Fibroblast of villous mesenchyme (primary cell): ENCODE results near the gene AFAP1. TPM values are rescaled to one million over a fixed set of nuclear protein-coding genes. Genes with fewer than 3 reads are reported as not detected.

Experiments
- DNase-seq: peaks from one replicate; pipeline ENCODE4 v3.0.0-alpha.2; 2010; ENCODE audit warnings: low read depth
- H3K4me3 ChIP-seq: 2 replicates; pipeline ENCODE4 v1.5.1; 2011; ENCODE audit warnings: low read depth, mild to moderate bottlenecking, low read length
- total RNA-seq: library from RNA; depleted of rRNA; stranded (reverse); fragments of >200 nt; gene quantifications from 2 replicates; pipeline ENCODE4 v1.2.3, GENCODE V29; 2012
- TF ChIP-seq, protein P1 (sequence below): IDR thresholded peaks from 2 replicates; pipeline ENCODE4 v1.5.1; 2012; ENCODE audit warnings: low read depth, mild to moderate bottlenecking, low read length; ENCODE audit not compliant: insufficient read depth

AFAP1 gene
- total RNA-seq, 1 donor = 133 TPM

DNA sequence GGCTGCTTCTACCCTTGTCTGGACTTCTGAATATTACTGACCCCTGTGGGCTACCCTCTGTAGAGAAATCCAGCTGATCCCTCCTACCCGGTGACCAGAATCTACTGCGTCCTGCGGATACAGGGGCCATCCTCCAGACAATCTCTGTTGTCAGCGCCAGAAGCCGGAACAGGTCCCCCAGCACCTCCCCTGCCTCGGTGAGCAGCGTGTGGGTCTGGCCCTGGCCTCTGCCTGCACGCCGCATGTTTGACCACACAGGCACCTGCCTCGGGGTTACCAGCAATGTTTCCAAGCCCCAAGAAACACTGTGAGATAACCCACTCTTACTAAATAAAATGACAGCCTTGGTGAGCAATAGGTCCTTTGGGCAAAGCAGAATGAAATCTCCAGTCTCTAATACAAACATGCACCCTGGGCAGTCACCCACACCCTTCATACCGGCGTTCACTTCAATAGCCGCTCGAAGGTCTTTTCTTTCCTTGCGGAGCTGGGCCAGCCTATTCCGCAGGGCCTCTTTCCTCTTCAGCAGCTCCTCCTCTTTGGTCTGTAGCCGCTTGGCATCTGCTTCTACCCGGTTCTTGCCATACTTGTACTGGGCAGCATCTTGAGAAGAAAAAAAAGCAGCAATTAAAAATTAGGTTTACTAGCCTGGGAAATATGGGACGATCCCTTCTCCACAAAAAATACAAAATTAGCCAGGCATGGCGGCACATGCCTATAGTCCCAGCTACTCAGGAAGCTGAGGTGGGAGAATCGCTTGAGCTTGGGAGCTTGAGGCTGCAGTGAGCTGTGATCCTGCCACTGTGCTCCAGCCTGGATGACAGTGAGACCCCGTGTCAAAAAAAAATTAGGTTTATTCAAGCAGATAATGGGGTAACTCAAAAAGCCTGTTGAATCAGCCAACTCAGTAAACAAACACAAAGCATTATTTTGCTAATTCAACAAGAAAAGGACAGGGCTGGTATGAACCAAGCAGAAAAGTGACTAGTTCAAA lies 165.1 kb downstream of the AFAP1 start:
- no peak for DNase-seq
- H3K4me3 ChIP-seq = no peak overlapping the region
- TF ChIP-seq, protein P1, sequence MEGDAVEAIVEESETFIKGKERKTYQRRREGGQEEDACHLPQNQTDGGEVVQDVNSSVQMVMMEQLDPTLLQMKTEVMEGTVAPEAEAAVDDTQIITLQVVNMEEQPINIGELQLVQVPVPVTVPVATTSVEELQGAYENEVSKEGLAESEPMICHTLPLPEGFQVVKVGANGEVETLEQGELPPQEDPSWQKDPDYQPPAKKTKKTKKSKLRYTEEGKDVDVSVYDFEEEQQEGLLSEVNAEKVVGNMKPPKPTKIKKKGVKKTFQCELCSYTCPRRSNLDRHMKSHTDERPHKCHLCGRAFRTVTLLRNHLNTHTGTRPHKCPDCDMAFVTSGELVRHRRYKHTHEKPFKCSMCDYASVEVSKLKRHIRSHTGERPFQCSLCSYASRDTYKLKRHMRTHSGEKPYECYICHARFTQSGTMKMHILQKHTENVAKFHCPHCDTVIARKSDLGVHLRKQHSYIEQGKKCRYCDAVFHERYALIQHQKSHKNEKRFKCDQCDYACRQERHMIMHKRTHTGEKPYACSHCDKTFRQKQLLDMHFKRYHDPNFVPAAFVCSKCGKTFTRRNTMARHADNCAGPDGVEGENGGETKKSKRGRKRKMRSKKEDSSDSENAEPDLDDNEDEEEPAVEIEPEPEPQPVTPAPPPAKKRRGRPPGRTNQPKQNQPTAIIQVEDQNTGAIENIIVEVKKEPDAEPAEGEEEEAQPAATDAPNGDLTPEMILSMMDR = no peak

DNA sequence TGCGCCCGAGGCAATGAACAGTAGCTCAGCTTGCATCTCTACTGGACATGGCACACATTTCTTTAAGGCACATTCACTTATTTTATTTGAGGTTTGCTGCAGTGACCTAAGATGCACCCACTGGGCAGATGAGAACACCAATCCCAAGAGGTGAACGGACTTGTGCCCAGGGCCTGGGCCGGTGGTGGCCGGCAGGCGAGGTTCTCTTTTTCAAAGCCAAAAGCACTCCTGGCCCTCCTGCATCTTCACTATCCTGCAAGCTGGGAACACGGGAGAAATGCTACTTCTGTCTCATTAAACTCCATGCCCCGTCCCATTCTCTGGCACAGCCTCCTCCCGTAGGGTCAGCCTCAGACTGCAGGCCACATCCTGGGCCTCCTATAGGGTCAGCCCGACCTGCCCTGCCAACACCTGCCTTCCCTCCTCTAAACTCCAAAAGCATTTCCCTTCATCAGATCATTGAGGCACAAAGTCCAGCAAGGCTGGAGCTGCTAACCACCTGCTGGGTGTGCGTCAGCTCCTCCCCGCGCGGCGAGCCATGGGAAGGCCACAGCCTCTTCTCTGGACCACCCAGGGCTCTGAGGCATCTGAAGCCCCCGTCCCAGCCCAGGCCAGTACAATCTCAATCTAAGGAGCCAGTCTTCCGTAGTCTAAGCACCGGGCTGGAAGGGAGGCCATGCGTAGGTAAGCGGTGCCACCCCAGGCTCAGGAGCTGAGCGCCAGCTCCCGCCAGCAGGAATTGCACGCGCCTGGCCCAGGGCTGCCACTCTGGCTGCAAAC lies 166.1 kb downstream of the AFAP1 start:
- TF ChIP-seq, protein P1 = no peak
- H3K4me3 ChIP-seq = no peak overlapping the region
- DNase-seq = no peak

DNA sequence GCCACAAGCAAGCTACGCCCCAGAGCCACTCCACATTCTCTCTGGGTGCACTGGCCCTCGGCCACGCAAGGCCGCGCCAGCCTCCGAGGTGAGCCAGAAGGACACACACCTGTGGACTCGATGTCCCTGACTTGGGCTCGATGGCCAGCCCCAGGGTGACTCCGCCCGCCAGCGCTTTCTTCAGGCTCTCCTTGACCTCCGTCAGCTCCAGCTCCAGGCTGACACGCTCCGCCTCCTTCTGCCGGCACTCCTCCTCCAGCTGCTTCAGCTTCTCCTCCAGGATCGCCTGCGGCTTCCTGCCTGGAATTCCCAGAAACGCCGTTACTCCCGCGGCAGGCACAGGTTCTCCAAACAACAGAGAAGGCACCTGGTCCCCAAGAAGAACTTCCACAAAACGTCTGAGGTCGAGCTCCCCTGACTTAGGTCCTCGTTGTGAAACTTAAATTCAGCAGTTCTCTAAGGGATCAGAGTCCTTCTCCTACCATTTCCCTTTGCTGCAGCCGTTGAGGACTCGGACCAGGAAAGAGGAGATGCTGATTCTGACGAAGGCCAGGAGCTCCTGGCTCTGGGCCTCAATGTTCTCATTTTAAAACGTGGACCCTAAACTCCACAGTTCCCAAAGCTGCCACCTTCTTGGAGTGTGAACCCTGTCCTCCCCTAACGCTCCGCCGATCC lies 166.8 kb downstream of the AFAP1 start:
- TF ChIP-seq, protein P1 = no peak
- DNase-seq = peak; percentile 50
- H3K4me3 ChIP-seq = no peak overlapping the region

DNA sequence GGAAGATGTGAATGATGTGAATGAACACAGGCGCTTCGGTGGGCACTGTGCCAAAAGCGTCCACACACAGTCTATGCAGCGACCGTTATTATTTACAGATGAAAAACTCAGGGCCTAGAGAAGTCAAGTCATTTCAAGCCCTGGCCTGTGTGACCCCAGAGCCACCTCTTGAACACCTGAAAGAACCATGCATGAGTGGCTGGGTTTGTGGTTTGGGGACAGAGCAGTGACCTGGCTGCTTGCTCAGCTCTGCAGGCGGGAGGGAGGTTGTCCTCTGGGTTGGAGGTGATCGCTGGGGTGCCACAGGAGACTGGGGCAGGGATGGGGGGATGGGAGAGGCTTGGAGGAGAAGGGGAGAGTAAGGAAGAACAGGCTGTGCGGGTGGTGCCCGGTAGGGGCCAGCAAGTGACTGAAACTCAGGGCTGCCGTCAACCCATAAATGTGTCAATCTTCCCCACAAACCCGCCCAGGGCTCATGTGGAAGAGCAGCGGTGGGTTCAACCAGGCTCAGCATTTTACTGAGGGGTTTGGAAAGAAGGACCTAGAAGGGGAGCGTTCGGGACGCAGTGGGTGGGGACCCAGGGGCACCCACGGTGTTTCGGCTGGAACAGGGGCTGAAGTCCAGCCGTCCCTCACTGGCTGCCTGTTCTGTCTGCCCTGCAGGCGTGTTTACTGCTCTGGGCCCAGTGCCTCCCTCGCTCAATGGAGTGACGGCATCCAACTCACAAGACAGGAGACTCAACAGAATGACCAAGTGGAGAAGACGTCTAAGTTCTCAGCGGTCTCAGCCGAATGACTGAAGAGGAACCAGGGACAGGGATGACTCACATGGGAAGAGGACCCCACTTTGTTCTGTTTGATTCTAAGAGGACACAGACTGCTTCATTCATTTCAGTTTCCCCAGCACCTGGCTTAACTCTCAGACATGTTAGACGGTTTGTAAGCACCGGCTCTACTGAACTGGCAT lies 167.8 kb downstream of the AFAP1 start:
- no peak for DNase-seq
- TF ChIP-seq, protein P1 = no peak
- no peak overlapping the region for H3K4me3 ChIP-seq

DNA sequence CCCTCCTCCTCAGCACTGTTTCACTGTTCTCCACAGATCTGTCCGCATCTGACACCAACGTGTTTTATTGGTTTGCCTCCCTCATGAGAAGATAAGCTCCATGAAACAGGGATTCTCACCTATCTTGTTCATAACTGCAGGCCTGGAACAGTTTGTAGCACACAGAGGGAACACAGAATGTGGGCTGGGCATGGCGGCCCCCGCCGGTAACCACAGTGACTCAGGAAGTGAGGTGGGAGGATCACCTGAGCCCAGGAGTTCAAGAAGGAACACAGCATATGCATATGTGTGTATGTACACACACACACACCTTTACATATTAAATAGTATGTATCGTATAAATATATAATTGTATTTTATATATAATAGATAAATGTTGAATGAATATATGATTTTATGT lies 168.6 kb downstream of the AFAP1 start:
- TF ChIP-seq, protein P1 = no peak
- DNase-seq = no peak
- H3K4me3 ChIP-seq = no peak overlapping the region
